T-cell (primary cell): Measurements from ENCODE around the gene CELF1. TPM values are rescaled to one million over a fixed set of nuclear protein-coding genes. Genes with fewer than 3 reads are reported as not detected.

Source experiments
- ATAC-seq, 4 experiments: fragments of 200-7000 bp in 3 of 4; fragments of 150-1000 bp in 1 of 4; cut with Tn5 transposase; replicated peaks in 1 of 4; 1 replicate in 3 of 4; 2 replicates in 1 of 4; pipeline ENCODE4 v1.10.0; 2021; ENCODE audit warnings: moderate library complexity in 3 of 4, mild to moderate bottlenecking in 2 of 4, moderate number of reproducible peaks in 1 of 4
- CTCF ChIA-PET, 2 donors: fragments of 300-600 bp; sonication (Branson Sonifier 250); formaldehyde crosslinking; loops; one replicate each; lab custom pipeline; 2022; ENCODE audit warnings: antibody characterized with exemption in 2 of 2; lab: Charles Lee
- POLR2A ChIA-PET, 2 donors: fragments of 300-600 bp; sonication (Branson Sonifier 250); formaldehyde crosslinking; loops; one replicate each; lab custom pipeline; 2022; ENCODE audit warnings: antibody characterized with exemption in 2 of 2; lab: Charles Lee
- DNase-seq, 35 experiments: peaks; one replicate each; pipeline versions ENCODE4 v3.0.0 to v3.0.0-alpha.2; 2013 to 2023
- H3K27ac ChIP-seq: one replicate; pipeline ENCODE4 v1.5.1; 2013; ENCODE audit warnings: low read length
- H3K27me3 ChIP-seq, 2 experiments: replicated peaks in 1 of 2; 1 replicate in 1 of 2; 2 replicates in 1 of 2; pipeline versions ENCODE4 v1.6.1 to v1.7.0; 2013; ENCODE audit warnings: low read length in 1 of 2, mixed read lengths in 1 of 2; ENCODE audit not compliant: control insufficient read depth in 2 of 2, insufficient read depth in 2 of 2; ENCODE audit errors: extremely low read depth in 1 of 2
- H3K36me3 ChIP-seq, 2 donors: 1 replicate in 1 of 2; 2 replicates in 1 of 2; pipeline versions ENCODE4 v1.6.1 to v1.7.0; 2013; ENCODE audit warnings: low read length in 1 of 2; ENCODE audit not compliant: control insufficient read depth in 2 of 2, insufficient read depth in 1 of 2; ENCODE audit errors: extremely low read depth in 1 of 2
- H3K4me1 ChIP-seq, 2 experiments: 1 replicate in 1 of 2; 2 replicates in 1 of 2; pipeline versions ENCODE4 v1.6.1 to v1.7.0; 2013; ENCODE audit warnings: low read length in 2 of 2, mixed read lengths in 1 of 2; ENCODE audit not compliant: insufficient read depth in 2 of 2, control insufficient read depth in 1 of 2; ENCODE audit errors: extremely low read depth in 1 of 2
- H3K4me3 ChIP-seq, 2 donors: 1 replicate in 1 of 2; 2 replicates in 1 of 2; pipeline versions ENCODE4 v1.5.1 to v1.7.0; 2013; ENCODE audit warnings: mild to moderate bottlenecking in 2 of 2, low read length in 1 of 2, moderate library complexity in 1 of 2; ENCODE audit not compliant: control insufficient read depth in 1 of 2; ENCODE audit errors: extremely low read depth in 1 of 2
- H3K9me3 ChIP-seq: 2 replicates; pipeline ENCODE4 v1.7.0; 2013
- H3K27ac Mint-ChIP-seq, 2 donors: one replicate each; pipeline ENCODE4 v1.8.0; 2020 to 2021; ENCODE audit warnings: mild to moderate bottlenecking in 2 of 2, mixed read lengths in 2 of 2
- H3K27me3 Mint-ChIP-seq, 2 donors: one replicate each; pipeline ENCODE4 v1.8.0; 2021 to 2022; ENCODE audit warnings: mixed read lengths in 2 of 2
- H3K36me3 Mint-ChIP-seq: one replicate; pipeline ENCODE4 v1.8.0; 2021; ENCODE audit warnings: mixed read lengths
- H3K4me1 Mint-ChIP-seq, 3 donors: one replicate each; pipeline ENCODE4 v1.8.0; 2020 to 2022; ENCODE audit warnings: mixed read lengths in 3 of 3, mild to moderate bottlenecking in 1 of 3
- H3K4me3 Mint-ChIP-seq, 3 donors: one replicate each; pipeline ENCODE4 v1.8.0; 2020 to 2022; ENCODE audit warnings: mild to moderate bottlenecking in 3 of 3, mixed read lengths in 3 of 3, moderate library complexity in 3 of 3
- H3K9me3 Mint-ChIP-seq, 3 donors: one replicate each; pipeline ENCODE4 v1.8.0; 2020 to 2022; ENCODE audit warnings: mixed read lengths in 3 of 3
- WGBS: methylation state at CpG from one replicate; pipeline ENCODE4 v1.1.5; 2013; ENCODE audit warnings: missing lambda C conversion rate; ENCODE audit not compliant: insufficient coverage; 5-methylcytosine and 5-hydroxymethylcytosine counted together
- total RNA-seq, 35 experiments: library from RNA in 6 of 35; stranded (reverse) in 6 of 35; fragments of 120-200 nt in 1 of 35; gene quantifications; one replicate each; pipeline versions ENCODE4 v1.2.1 to v1.2.4 and lab custom pipeline; 2013 to 2026

The CELF1 gene
- total RNA-seq, 5 donors from 2014 or later (not counting 1 experiment from before 2014, with no cell fraction given) = 109 to 124 (median 123) TPM

DNA sequence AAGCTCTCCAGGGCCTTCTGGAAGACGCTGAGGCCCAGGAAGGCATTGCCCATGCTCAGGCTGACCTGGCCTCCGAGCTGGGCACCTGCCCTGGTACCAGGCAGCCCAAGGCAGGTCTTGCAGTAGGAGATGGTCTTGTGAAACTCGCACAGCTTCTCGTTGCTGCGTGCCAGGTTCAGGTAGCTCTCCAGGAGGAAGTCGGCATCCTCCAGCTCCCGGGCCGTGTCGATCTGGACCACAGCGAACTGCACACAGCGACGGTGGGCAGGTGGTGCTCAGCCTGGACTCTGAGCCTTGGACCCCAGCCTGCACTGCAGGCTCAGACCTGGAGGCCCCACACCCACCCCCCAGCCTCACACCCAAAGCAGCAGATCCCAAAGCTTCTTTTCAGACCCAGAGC, 105.0 kb downstream of the CELF1 start:
- 92% methylated on average over 11 of the region's 12 CpGs for WGBS
- ATAC-seq (no peak), DNase-seq (no peak)
- Histone ChIP-seq H3K36me3 (no peaks in the 10 kb centered on the region), H3K4me1 (peaks cover 0 to 3% of the 10 kb centered on the region in 2 experiments), H3K9me3 (no peaks in the 10 kb centered on the region), H3K27ac (no peak overlapping the region), H3K27me3 (no peaks in the 10 kb centered on the region), H3K4me3 (no peak overlapping the region)
- Mint-ChIP-seq H3K27me3 (no peaks in the 10 kb centered on the region), H3K27ac (no peak overlapping the region), H3K36me3 (no peaks in the 10 kb centered on the region), H3K4me1 (no peaks in the 10 kb centered on the region), H3K9me3 (no peaks in the 10 kb centered on the region), H3K4me3 (no peak overlapping the region)
- CTCF ChIA-PET = interaction anchor here (0.6 to 1.8 kb wide), 2 partner anchors 33 to 74 kb away, joined by 4 to 11 read pairs; no protein-coding TSS in a partner anchor
- POLR2A ChIA-PET = no interaction called here

DNA sequence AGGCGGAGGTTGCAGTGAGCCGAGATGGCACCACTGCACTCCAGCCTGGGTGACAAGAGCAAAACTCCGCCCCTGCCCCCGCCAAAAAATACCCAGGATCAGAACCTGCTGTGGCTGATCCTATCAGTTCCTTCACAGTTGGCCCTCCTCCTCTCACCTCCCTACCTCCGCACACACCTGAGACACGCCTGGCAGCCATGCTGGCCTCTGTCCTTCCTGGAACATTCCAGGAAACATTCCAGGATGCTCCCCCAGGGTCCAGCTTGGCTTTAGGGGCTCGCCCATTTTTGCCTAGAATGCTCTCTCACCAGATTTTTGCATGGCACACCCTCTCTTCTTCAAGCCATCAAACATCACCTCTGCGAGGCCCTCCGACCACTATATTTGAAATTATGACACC, 106.1 kb downstream of the CELF1 start:
- no peaks in the 10 kb centered on the region for H3K36me3 Mint-ChIP-seq
- no peak overlapping the region for H3K27ac Mint-ChIP-seq
- Histone ChIP-seq H3K9me3 (no peaks in the 10 kb centered on the region), H3K4me3 (no peak overlapping the region), H3K4me1 (peaks cover 0 to 3% of the 10 kb centered on the region in 2 experiments), H3K27ac (no peak overlapping the region), H3K36me3 (no peaks in the 10 kb centered on the region), H3K27me3 (no peaks in the 10 kb centered on the region)
- WGBS = 85% methylated on average over 9 of the region's 9 CpGs
- H3K4me1 Mint-ChIP-seq = no peaks in the 10 kb centered on the region
- no peaks in the 10 kb centered on the region for H3K9me3 Mint-ChIP-seq
- POLR2A ChIA-PET = interaction anchor here in 1 of 2 donors (0.6 kb wide), 1 partner anchor 349 kb away, joined by 7 read pairs; no protein-coding TSS in a partner anchor
- ATAC-seq (no peak), DNase-seq (no peak)
- CTCF ChIA-PET = no interaction called here
- H3K4me3 Mint-ChIP-seq = no peak overlapping the region
- H3K27me3 Mint-ChIP-seq = no peaks in the 10 kb centered on the region

DNA sequence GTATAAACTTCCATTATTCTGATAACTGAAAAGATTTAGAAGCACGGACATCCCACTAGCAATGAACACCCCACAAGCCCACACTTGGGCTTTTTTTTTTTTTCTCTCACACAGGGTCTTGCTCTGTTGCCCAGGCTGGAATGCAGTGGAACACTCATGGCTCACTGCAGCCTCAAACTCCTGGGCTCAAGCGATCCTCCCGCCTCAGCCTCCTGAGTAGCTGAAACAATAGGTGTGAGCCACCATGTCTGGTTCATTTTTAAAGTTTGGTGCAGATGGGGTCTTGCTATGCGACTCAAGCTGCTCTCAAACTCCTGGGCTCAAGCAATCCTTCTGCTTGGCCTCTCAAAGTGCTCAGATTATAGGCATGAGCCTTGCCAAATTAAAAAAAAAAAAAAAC, 107.1 kb downstream of the CELF1 start:
- Mint-ChIP-seq H3K9me3 (no peaks in the 10 kb centered on the region), H3K36me3 (no peaks in the 10 kb centered on the region), H3K4me1 (no peaks in the 10 kb centered on the region), H3K27ac (no peak overlapping the region), H3K4me3 (no peak overlapping the region), H3K27me3 (no peaks in the 10 kb centered on the region)
- ATAC-seq (no peak), DNase-seq (no peak)
- POLR2A ChIA-PET = interaction anchor here in 1 of 2 donors (0.7 kb wide), 1 partner anchor 150 kb away, joined by 3 read pairs; no protein-coding TSS in a partner anchor
- no peak overlapping the region for H3K27ac ChIP-seq
- 96% methylated on average over 4 of the region's 4 CpGs for WGBS
- H3K36me3 ChIP-seq = no peaks in the 10 kb centered on the region
- no peak overlapping the region for H3K4me3 ChIP-seq
- peaks cover 0 to 3% of the 10 kb centered on the region in 2 experiments for H3K4me1 ChIP-seq
- CTCF ChIA-PET = interaction anchor here in 1 of 2 donors (0.7 kb wide), 1 partner anchor 10 kb away, joined by 3 read pairs; no protein-coding TSS in a partner anchor
- no peaks in the 10 kb centered on the region for H3K27me3 ChIP-seq
- H3K9me3 ChIP-seq = no peaks in the 10 kb centered on the region

DNA sequence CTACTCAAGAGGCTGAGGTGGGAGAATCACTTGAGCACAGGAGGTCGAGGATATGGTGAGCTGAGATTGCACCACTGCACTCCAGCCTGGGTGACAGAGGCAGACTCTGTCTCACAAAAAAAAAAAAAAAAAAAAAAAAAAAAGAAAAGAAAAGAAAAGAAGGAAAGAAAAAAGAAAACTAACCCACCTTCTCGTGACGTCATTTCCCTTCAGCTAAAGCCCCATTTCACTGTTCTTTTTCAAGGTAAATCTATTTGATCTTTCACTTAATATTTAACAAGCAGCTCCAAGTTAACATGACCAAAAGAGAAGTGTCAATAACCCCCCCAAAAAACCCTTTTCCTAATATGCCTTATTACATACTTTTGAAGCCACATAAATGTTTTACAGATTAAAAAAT, 109.1 kb downstream of the CELF1 start:
- Histone ChIP-seq H3K4me1 (peaks cover 0 to 3% of the 10 kb centered on the region in 2 experiments), H3K27ac (no peak overlapping the region), H3K4me3 (no peak overlapping the region), H3K27me3 (no peaks in the 10 kb centered on the region), H3K9me3 (no peaks in the 10 kb centered on the region), H3K36me3 (no peaks in the 10 kb centered on the region)
- DNase-seq = no peak
- no peaks in the 10 kb centered on the region for H3K36me3 Mint-ChIP-seq
- ATAC-seq = no peak
- H3K4me3 Mint-ChIP-seq = no peak overlapping the region
- no peaks in the 10 kb centered on the region for H3K27me3 Mint-ChIP-seq
- no peak overlapping the region for H3K27ac Mint-ChIP-seq
- POLR2A ChIA-PET = interaction anchor here in 1 of 2 donors (0.7 kb wide), 1 partner anchor 27 kb away, joined by 5 read pairs; no protein-coding TSS in a partner anchor
- H3K4me1 Mint-ChIP-seq = no peaks in the 10 kb centered on the region
- WGBS = 63% methylated on average over 2 of the region's 3 CpGs
- no peaks in the 10 kb centered on the region for H3K9me3 Mint-ChIP-seq
- CTCF ChIA-PET = interaction anchor here in 1 of 2 donors (1.1 kb wide), 1 partner anchor 11 kb away, joined by 3 read pairs; no protein-coding TSS in a partner anchor

- DNase-seq = no peak
- ATAC-seq = peak in 2 of 4 experiments; percentile 40 to 51
- Mint-ChIP-seq H3K36me3 (no peaks in the 10 kb centered on the region), H3K9me3 (no peaks in the 10 kb centered on the region), H3K4me1 (no peaks in the 10 kb centered on the region), H3K4me3 (no peak overlapping the region), H3K27ac (no peak overlapping the region), H3K27me3 (no peaks in the 10 kb centered on the region)
- Histone ChIP-seq H3K4me3 (no peak overlapping the region), H3K27ac (no peak overlapping the region), H3K36me3 (no peaks in the 10 kb centered on the region), H3K9me3 (no peaks in the 10 kb centered on the region), H3K4me1 (peaks cover 0 to 3% of the 10 kb centered on the region in 2 experiments), H3K27me3 (no peaks in the 10 kb centered on the region)
- ChIA-PET CTCF (interaction anchor here in 1 of 2 donors (1.1 kb wide), 1 partner anchor 11 kb away, joined by 3 read pairs; no protein-coding TSS in a partner anchor), POLR2A (interaction anchor here in 1 of 2 donors (1.1 kb wide), 1 partner anchor 17 kb away, joined by 3 read pairs; the partner anchor contains the start of gene PSMC3)
- WGBS = 91% methylated on average over 9 of the region's 12 CpGs
These were observed 109.8 kb downstream of the CELF1 start for GRCh38 chr11:47443028-47443700.

DNA sequence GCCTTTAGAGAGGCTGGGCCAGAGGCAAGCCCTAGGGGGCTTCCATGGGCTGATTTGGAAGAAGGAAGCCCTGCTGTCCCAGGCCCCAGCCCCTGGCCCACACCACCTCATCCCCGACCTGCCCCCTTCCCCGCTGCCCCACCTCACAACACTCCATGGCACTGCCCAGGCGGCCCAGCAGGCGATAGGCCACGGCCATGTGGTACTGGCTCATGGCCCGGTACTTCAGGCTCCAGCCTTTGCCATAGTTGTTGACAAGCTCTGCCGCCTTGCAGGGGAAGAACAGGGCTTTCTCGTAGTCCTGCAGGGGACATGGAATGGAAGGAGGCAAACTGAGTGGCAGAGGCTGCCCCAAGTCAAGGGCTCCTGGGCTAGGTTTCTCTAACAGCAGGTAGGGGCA, 110.4 kb downstream of the CELF1 start:
- no peak for DNase-seq
- Histone ChIP-seq H3K4me1 (peaks cover 0 to 3% of the 10 kb centered on the region in 2 experiments), H3K27ac (no peak overlapping the region), H3K27me3 (no peaks in the 10 kb centered on the region), H3K36me3 (no peaks in the 10 kb centered on the region), H3K9me3 (no peaks in the 10 kb centered on the region), H3K4me3 (no peak overlapping the region)
- Mint-ChIP-seq H3K4me3 (no peak overlapping the region), H3K27me3 (no peaks in the 10 kb centered on the region), H3K4me1 (no peaks in the 10 kb centered on the region), H3K36me3 (no peaks in the 10 kb centered on the region), H3K9me3 (no peaks in the 10 kb centered on the region), H3K27ac (no peak overlapping the region)
- POLR2A ChIA-PET = interaction anchor here in 1 of 2 donors (0.6 to 1.1 kb wide), 2 partner anchors 10 to 16 kb away, joined by 3 read pairs; partner anchors contain the start of gene PSMC3
- ATAC-seq = no peak
- CTCF ChIA-PET = no interaction called here
- 100% methylated on average over 5 of the region's 8 CpGs for WGBS
